ENCODE measurements around the gene SYNDIG1. TPM values are rescaled to one million over a fixed set of nuclear protein-coding genes. Genes with fewer than 3 reads are reported as not detected.

SYNDIG1 gene
- total RNA-seq, 1 donor from 2014 or later, result 0.49 TPM

DNA sequence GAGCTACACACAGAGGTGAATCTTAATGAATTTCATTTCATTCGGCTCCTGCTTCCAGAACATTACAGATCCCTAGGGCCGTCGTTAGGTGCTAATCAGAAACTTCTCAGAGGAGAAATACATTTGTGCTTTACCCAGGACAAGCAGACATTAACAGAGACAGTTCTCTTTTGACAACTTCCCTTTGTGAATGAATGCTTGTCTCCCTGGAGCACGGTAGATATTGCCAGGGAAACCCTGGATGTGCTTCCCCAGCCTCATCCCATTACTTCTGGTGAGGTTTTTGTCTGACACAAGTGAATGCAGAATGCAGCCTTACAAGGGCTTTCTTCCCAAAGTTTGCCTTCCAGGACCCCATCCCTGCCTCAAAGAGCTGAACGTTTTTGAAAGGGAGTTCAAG is 105.4 kb downstream of the SYNDIG1 start:
- Mint-ChIP-seq H3K27me3 (ENCODE audit: low read depth) (peaks cover 18% of the 10 kb centered on the region), H3K9me3 (no peaks in the 10 kb centered on the region), H3K4me3 (no peak overlapping the region), H3K4me1 (no peaks in the 10 kb centered on the region), H3K36me3 (ENCODE audit: low read depth) (no peaks in the 10 kb centered on the region), H3K27ac (ENCODE audit: unreplicated experiment) (no peak overlapping the region)
- DNase-seq (ENCODE audit: low read depth, low spot score), result no peak
- TF ChIP-seq, protein P1, sequence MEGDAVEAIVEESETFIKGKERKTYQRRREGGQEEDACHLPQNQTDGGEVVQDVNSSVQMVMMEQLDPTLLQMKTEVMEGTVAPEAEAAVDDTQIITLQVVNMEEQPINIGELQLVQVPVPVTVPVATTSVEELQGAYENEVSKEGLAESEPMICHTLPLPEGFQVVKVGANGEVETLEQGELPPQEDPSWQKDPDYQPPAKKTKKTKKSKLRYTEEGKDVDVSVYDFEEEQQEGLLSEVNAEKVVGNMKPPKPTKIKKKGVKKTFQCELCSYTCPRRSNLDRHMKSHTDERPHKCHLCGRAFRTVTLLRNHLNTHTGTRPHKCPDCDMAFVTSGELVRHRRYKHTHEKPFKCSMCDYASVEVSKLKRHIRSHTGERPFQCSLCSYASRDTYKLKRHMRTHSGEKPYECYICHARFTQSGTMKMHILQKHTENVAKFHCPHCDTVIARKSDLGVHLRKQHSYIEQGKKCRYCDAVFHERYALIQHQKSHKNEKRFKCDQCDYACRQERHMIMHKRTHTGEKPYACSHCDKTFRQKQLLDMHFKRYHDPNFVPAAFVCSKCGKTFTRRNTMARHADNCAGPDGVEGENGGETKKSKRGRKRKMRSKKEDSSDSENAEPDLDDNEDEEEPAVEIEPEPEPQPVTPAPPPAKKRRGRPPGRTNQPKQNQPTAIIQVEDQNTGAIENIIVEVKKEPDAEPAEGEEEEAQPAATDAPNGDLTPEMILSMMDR (conservative IDR thresholded peaks at IDR 0.05), result no peak

DNA sequence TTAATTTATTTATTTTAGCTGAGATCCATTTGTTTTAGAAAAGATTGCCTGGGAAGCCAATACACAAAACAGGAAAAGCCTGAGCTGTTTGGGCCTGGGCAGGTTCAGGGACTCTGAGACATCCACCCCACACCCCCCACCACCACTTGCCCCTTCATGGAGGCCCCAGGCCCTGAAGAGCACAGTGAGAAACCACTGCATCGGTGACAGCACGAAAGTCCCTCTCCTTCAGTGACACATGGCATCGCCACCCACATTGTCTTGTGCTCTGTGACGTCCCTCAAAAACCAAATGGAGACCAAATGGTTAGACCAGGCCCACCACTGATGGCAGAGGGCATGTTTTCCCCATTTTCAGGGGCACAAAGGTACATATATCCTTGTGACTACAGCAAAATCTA is 106.4 kb downstream of the SYNDIG1 start:
- TF ChIP-seq, protein P1 (conservative IDR thresholded peaks at IDR 0.05), result no peak
- H3K4me3 Mint-ChIP-seq, result no peak overlapping the region
- DNase-seq (ENCODE audit: low read depth, low spot score), result no peak
- H3K36me3 Mint-ChIP-seq (ENCODE audit: low read depth), result no peaks in the 10 kb centered on the region
- no peak overlapping the region for H3K27ac Mint-ChIP-seq (ENCODE audit: unreplicated experiment)
- H3K4me1 Mint-ChIP-seq, result no peaks in the 10 kb centered on the region
- H3K9me3 Mint-ChIP-seq, result no peaks in the 10 kb centered on the region
- peaks cover 14% of the 10 kb centered on the region for H3K27me3 Mint-ChIP-seq (ENCODE audit: low read depth)

DNA sequence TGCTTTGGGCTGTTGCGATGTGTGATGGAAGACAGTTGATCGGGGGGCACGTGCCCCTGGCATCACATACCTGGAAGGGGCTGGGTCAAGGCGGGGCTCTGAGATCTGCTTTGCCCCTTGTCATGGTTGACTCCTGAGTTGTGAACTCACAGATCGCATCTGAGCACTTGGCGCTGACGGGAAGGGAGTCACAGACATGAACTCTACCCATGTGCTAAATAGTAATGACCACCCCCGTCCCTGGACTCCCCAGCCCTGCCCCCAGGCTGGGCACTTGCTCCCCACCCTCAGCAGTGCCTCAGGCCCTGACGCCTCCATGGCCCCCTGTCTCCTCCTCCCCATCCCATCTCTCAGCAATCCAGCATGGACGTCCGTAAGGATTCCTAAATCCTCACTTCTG is 107.0 kb downstream of the SYNDIG1 start:
- H3K36me3 Mint-ChIP-seq (ENCODE audit: low read depth), result no peaks in the 10 kb centered on the region
- H3K9me3 Mint-ChIP-seq, result no peaks in the 10 kb centered on the region
- no peak overlapping the region for H3K27ac Mint-ChIP-seq (ENCODE audit: unreplicated experiment)
- H3K4me1 Mint-ChIP-seq, result no peaks in the 10 kb centered on the region
- peaks cover 10% of the 10 kb centered on the region for H3K27me3 Mint-ChIP-seq (ENCODE audit: low read depth)
- TF ChIP-seq, protein P1 (conservative IDR thresholded peaks at IDR 0.05), result no peak
- DNase-seq (ENCODE audit: low read depth, low spot score), result no peak
- no peak overlapping the region for H3K4me3 Mint-ChIP-seq

DNA sequence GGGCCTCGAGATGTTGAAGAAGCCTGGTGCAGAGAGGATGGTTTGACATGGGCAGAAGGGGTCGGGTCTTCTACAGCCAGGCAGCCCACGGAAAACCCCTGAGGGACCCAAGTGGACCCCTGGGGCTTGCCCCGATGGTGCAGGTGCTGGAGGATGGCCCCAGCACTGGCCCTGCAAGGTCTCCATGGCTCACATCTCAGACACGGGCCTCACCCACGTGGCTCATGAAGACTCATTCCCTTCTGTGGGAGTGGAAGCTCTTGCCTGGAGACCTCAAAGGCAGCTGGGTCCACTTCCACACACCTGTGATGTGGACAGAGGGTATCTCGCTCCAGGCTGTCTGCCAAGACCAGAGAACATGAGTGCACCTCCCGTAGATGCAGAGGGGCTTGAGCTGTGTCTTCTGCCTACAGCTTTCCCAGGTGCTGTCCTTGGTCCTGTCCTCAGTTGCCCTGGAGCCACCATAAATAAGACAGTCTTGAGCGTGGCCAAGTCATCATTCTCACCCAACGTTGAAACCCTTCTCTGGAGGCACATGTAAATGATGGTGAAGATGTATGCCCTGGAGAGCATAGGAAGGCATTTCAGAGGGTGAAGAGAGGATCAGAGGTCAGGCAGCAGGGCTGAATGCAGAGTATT is 108.0 kb downstream of the SYNDIG1 start:
- Mint-ChIP-seq H3K9me3 (no peaks in the 10 kb centered on the region), H3K36me3 (ENCODE audit: low read depth) (no peaks in the 10 kb centered on the region), H3K4me3 (no peak overlapping the region), H3K4me1 (no peaks in the 10 kb centered on the region), H3K27me3 (ENCODE audit: low read depth) (peaks cover 3% of the 10 kb centered on the region), H3K27ac (ENCODE audit: unreplicated experiment) (no peak overlapping the region)
- no peak for DNase-seq (ENCODE audit: low read depth, low spot score)
- TF ChIP-seq, protein P1 (conservative IDR thresholded peaks at IDR 0.05), result no peak

DNA sequence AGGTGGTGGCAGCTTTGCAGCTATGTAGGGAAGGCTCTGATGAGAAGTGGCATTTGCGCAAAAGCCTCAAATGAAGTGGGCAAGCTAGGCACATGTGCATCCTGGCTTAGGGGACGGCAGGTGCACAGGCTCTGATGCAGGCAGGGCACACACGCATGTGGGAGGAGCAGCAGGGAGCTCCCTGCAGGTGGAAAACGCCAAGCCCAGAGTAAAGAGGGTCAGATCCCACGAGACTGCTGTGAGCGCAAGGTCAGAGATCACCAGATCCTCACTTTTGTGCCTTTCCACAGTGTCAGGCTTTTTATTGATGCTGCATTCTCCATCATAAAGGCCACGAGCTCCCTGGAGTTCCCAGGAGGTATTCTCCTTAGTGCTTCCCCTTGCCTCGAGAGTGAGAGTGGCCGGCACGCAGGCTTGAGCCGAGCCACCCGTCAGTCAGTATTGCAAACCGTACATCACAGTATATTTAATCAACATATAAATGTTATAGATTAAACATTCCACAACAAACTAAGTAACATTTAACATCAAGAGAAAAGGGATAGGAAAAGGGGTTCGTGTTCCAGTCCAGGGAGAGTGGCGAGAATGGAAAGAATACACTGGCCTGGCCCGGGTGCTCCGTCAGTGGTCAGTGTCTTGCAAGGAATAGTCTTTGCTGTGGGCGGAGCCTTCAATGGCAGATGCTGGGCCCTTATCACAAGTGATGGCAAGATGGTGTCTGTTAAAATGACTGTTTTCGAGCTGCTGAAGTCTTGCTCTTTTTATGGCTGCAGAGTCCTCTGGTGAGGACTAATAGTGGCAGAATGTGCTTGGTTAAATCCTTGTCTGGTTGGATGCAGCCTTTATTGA is 109.4 kb downstream of the SYNDIG1 start:
- Mint-ChIP-seq H3K27me3 (ENCODE audit: low read depth) (no peaks in the 10 kb centered on the region), H3K36me3 (ENCODE audit: low read depth) (no peaks in the 10 kb centered on the region), H3K27ac (ENCODE audit: unreplicated experiment) (no peak overlapping the region), H3K4me3 (no peak overlapping the region), H3K9me3 (no peaks in the 10 kb centered on the region), H3K4me1 (no peaks in the 10 kb centered on the region)
- TF ChIP-seq, protein P1 (conservative IDR thresholded peaks at IDR 0.05), result no peak
- no peak for DNase-seq (ENCODE audit: low read depth, low spot score)
